Measurements from ENCODE around the gene PRTFDC1.

The PRTFDC1 gene

GRCh38 chr10:24816868-24817396 lies 135.5 kb downstream of the PRTFDC1 start:
- no peak overlapping the region for H3K4me3 ChIP-seq (ENCODE audit: low read depth, low read length)
- no peak for TF ChIP-seq CTCF (IDR thresholded peaks at IDR 0.05; ENCODE audit: low read depth, low read length, missing control alignments)
- no peak for DNase-seq (ENCODE audit: low read depth)

GRCh38 chr10:24814568-24815313 lies 137.7 kb downstream of the PRTFDC1 start:
- DNase-seq (ENCODE audit: low read depth) = no peak
- TF ChIP-seq CTCF (IDR thresholded peaks at IDR 0.05; ENCODE audit: low read depth, low read length, missing control alignments) = no peak
- no peak overlapping the region for H3K4me3 ChIP-seq (ENCODE audit: low read depth, low read length)

GRCh38 chr10:24813856-24814255 lies 138.6 kb downstream of the PRTFDC1 start:
- no peak for DNase-seq (ENCODE audit: low read depth)
- TF ChIP-seq CTCF (IDR thresholded peaks at IDR 0.05; ENCODE audit: low read depth, low read length, missing control alignments) = no peak
- no peak overlapping the region for H3K4me3 ChIP-seq (ENCODE audit: low read depth, low read length)

- no peak for TF ChIP-seq CTCF (IDR thresholded peaks at IDR 0.05; ENCODE audit: low read depth, low read length, missing control alignments)
- DNase-seq (ENCODE audit: low read depth) = no peak
- H3K4me3 ChIP-seq (ENCODE audit: low read depth, low read length) = no peak overlapping the region
Observed at GRCh38 chr10:24806262-24806661, 146.1 kb downstream of the PRTFDC1 start.

- no peak for TF ChIP-seq CTCF (IDR thresholded peaks at IDR 0.05; ENCODE audit: low read depth, low read length, missing control alignments)
- DNase-seq (ENCODE audit: low read depth) = no peak
- no peak overlapping the region for H3K4me3 ChIP-seq (ENCODE audit: low read depth, low read length)
Observed at GRCh38 chr10:24804956-24805355, 147.4 kb downstream of the PRTFDC1 start.

GRCh38 chr10:24804392-24804791 lies 148.0 kb downstream of the PRTFDC1 start:
- TF ChIP-seq CTCF (IDR thresholded peaks at IDR 0.05; ENCODE audit: low read depth, low read length, missing control alignments) = no peak
- H3K4me3 ChIP-seq (ENCODE audit: low read depth, low read length) = no peak overlapping the region
- DNase-seq (ENCODE audit: low read depth) = no peak

- H3K4me3 ChIP-seq (ENCODE audit: low read depth, low read length) = no peak overlapping the region
- no peak for TF ChIP-seq CTCF (IDR thresholded peaks at IDR 0.05; ENCODE audit: low read depth, low read length, missing control alignments)
- DNase-seq (ENCODE audit: low read depth) = no peak
Observed at GRCh38 chr10:24802378-24802777, 150.0 kb downstream of the PRTFDC1 start.

Measured in GM12864 (cell line).